GM21786 (cell line): ENCODE data around the gene TMSB10.
A peak's percentile ranks its signal among the peaks of the same experiment; 100 is the strongest.
"Not testable (repeated sequence)": the region's sequence is repeated elsewhere in the genome, so short reads cannot be mapped to it uniquely, and the experiment has no call there.

ENCODE experiments used
- ATAC-seq: cut with Tn5 transposase; IDR thresholded peaks from one replicate; pipeline ENCODE4 v1.9.1; 2021; ENCODE audit not compliant: unreplicated experiment

The TMSB10 gene

GRCh38 chr2:84927275-84927627 lies 21.8 kb downstream of the TMSB10 start:
- no peak for ATAC-seq

GRCh38 chr2:84931384-84931821 lies 25.9 kb downstream of the TMSB10 start:
- peak; percentile 78 for ATAC-seq

GRCh38 chr2:84938194-84938879 lies 32.9 kb downstream of the TMSB10 start:
- ATAC-seq: peak; percentile 38

DNA sequence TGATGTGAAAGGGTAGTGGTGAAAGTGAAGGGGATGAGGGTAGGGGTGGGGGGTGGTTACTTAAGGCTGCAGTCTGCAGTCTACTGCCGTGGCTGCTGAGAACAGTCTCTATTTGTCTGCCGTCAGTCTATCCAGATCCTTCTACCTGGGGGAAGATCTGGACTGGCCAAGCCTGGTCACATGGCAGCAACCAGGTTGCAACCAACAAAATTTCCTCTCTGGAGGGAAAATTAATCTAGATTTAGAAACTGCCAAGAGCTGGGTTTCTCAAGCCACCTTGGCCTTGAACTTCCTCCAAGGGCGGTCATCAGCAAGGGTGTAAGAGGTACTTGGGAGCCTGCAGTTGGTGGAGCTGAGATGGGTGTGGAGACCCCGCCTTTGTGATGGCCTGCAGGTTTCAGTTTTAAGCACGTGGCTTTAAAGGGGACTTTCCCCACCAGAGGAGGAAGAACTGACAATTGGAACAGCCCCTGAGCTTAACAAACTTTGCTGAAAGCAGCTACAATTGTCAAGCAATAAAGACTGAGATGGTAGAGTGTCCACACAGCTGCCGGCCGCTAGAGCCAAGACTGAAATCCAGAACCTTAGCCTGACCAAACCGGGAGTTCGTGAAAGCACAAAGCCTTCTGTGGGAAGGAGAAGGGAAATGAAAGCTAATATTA lies 34.1 kb downstream of the TMSB10 start:
- ATAC-seq: peak; percentile 75

GRCh38 chr2:84940088-84940470 lies 34.6 kb downstream of the TMSB10 start:
- ATAC-seq: peak; percentile 1

DNA sequence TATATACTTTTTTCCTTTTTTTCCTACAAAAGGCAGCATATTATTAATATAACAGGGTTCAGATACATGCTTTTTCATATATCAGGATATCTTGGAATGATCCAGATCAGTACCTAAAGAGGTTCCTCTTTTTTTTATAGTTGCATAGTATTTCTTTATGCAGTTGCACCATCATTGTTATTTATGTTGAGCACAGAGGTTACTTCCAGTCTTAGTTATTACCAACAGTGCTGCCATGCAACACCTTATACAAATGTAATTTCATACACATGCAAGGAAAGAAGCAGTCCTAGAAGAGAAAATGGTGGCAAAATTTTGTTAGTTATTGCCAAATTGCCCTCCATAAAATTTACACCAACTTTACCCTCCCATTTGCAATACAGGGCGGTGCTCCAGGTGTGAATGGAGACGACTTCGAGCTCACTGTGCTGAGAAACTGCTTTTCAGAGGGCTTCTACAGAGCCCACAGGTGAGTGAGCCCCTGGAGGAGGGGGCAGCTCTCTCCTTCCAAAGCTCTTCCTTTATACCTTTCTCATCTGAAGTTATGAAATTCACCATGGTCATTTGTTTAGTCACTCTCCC lies 35.5 kb downstream of the TMSB10 start:
- no peak for ATAC-seq

GRCh38 chr2:84942166-84942565 lies 36.7 kb downstream of the TMSB10 start:
- no peak for ATAC-seq

GRCh38 chr2:84942964-84943421 lies 37.5 kb downstream of the TMSB10 start:
- peak; percentile 29 for ATAC-seq

DNA sequence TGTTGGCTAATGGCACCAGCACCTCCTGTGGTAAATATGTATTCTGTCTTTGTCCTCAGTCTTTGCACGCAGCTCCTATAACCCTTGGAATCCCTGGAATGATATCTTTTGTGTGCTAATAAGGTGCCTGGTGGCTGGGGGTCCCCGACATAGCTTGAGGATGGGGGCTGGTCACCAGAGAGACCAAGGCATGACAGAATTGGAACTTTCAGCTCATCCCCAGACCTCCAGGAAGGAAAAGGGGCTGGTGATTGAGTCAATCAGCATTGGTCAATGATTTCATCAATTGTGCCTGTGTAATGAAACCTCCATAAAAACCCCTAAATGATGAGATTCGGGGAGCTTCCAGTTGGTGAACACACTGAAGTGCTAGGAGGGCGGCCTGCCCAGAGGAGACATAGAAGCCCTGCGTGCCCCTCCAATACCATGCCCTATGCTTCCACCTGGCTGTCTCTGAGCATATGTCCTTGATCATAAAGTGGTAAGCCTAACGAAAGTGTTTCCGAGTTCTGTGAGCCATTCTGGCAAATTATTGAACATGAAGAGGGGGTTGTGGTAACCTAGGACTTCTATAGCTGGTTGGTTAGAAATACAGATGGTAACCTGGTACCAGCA lies 38.9 kb downstream of the TMSB10 start:
- ATAC-seq: no peak

DNA sequence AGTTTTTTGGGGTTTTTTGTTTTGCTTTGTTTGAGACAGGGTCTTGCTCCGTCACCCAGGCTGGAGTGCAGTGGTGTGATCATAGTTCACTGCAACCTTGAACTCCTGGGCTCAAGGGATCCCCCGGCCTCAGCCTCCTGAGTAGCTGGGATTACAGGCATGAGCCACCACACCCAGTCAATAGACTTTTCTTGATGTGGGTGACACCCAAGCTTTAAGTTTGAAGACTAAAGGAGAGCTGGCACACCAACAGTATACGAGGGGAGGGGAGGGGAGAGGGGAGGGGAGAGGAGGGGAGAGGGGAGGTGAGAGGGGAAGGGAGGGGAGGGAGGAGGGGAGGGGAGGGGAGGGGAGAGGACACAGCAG lies 40.4 kb downstream of the TMSB10 start:
- ATAC-seq: not testable (repeated sequence)

- ATAC-seq: peak; percentile 68
Measured at GRCh38 chr2:84946204-84947009, 41.0 kb downstream of the TMSB10 start.

GRCh38 chr2:84947010-84947593 lies 41.6 kb downstream of the TMSB10 start:
- no peak for ATAC-seq

- ATAC-seq: no peak
Measured at GRCh38 chr2:84953535-84953934, 48.1 kb downstream of the TMSB10 start.

DNA sequence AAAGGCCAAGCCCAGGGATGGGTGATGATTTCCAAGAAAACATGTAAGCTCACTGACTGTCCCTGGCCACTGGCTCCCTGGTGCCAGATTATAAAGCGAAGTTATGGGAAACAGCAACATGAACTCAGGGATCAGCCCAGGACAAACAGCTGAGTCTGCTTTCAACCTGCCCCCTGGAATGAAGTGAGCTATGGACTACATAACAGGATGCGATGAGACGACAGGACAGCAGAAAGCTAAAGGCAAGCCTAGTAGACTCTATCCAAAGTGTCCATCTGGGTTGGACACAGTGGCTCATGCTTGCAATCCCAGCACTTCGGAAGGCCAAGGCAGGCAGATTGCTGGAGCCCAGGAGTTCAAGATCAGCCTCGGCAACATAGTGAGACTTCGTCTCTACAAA lies 48.9 kb downstream of the TMSB10 start:
- ATAC-seq: no peak
